ENCODE measurements around the gene SCMH1. TPM values are rescaled to one million over a fixed set of nuclear protein-coding genes. Genes with fewer than 3 reads are reported as not detected.
A peak's percentile ranks its signal among the peaks of the same experiment; 100 is the strongest.

The SCMH1 gene
- total and polyA plus RNA-seq, 3 experiments from 2014 or later = 8.4 to 23.7 (median 23.3) TPM

DNA sequence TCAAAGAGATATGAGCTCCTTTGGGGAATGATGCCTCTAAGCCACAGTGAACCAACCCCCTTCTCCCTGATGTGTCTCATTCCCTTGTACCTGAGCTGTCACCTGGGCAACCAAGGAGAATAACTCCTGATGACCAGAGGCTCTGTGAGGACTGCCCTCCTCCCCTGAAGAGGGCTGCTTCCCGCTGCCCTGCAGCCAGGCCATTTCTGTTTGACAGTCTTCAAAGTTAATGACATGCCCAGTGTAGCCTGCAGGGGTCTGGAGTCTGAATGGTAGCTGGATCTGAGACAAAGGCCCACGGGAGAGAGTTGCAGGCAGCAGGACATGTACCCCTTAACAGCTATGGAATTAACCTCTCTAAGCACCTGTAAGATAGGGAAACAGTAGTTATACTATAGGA lies 217.2 kb downstream of the SCMH1 start:
- H3K36me3 ChIP-seq (ENCODE audit: insufficient read depth, low read length) = peaks cover 4% of the 10 kb centered on the region
- H3K4me3 Mint-ChIP-seq = no peak overlapping the region
- no peaks in the 10 kb centered on the region for H3K9me3 ChIP-seq (ENCODE audit: low read length)
- POLR2A ChIA-PET = no interaction called here
- peak overlapping the region in 3 of 8 donors; percentile 4 to 36 (median 12) for H3K27ac Mint-ChIP-seq
- H3K4me3 ChIP-seq (ENCODE audit: low read length) = no peak overlapping the region
- H3K9me3 Mint-ChIP-seq = no peaks in the 10 kb centered on the region
- H3K4me1 Mint-ChIP-seq = peaks cover 12 to 14% (median 12%) of the 10 kb centered on the region in 3 donors
- DNase-seq = no peak
- no peaks in the 10 kb centered on the region for H3K27me3 ChIP-seq (ENCODE audit: insufficient read depth, low read length, poor library complexity, severe bottlenecking)
- peaks cover 0 to 39% (median 6%) of the 10 kb centered on the region in 3 donors for H3K36me3 Mint-ChIP-seq
- no peak overlapping the region for H3K27ac ChIP-seq (ENCODE audit: low read depth, low read length)
- CTCF ChIA-PET = interaction anchor here (1.9 kb wide), 1 partner anchor 21 kb away, joined by 6 read pairs; no protein-coding TSS in a partner anchor
- no peaks in the 10 kb centered on the region for H3K4me1 ChIP-seq (ENCODE audit: insufficient read depth, low read length)
- no peaks in the 10 kb centered on the region for H3K27me3 Mint-ChIP-seq

DNA sequence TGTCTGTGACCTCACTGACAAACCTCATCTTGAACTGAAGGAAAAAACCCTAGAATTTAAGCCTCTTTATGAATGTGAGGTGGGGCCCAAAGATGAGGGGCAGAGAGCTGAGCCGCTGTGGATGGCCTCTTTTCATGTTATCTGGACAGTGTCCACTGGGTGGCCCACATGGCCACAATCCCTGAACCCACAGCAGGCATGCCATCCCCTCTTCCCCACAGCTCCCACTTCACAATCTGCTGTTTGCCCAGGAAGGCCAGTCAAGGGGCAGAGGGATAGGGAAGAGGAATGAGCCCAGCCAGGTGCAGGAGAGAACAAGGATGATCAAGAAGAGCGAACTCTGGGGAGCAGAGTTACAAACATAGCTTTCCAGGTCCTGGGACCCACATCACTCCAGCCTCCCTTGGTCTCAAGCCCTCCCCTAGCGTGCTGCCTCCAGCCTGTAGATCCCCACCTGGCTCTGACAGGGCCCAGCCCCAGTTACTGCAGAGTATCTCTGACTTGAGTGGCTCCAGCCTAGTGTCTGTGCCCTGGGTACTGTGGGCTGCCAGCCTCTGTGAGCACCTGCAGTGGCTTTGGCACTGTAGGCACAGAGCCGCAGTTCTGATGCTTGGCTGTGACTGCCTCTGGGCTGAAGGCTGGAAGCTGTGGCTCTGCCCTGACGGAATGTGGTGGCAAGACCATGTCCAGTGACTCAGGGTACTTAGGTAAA lies 218.7 kb downstream of the SCMH1 start:
- H3K36me3 ChIP-seq (ENCODE audit: insufficient read depth, low read length) = peaks cover 4% of the 10 kb centered on the region
- H3K27me3 Mint-ChIP-seq = peaks cover 0 to 2% of the 10 kb centered on the region in 2 donors
- H3K9me3 Mint-ChIP-seq = no peaks in the 10 kb centered on the region
- H3K27me3 ChIP-seq (ENCODE audit: insufficient read depth, low read length, poor library complexity, severe bottlenecking) = no peaks in the 10 kb centered on the region
- no peak overlapping the region for H3K4me3 ChIP-seq (ENCODE audit: low read length)
- no peak for DNase-seq
- H3K27ac Mint-ChIP-seq = peak overlapping the region in 5 of 8 donors; percentile 36 to 43 (median 39)
- no peak overlapping the region for H3K27ac ChIP-seq (ENCODE audit: low read depth, low read length)
- ChIA-PET POLR2A (no interaction called here), CTCF (no interaction called here)
- peaks cover 0 to 36% (median 6%) of the 10 kb centered on the region in 3 donors for H3K36me3 Mint-ChIP-seq
- peaks cover 12 to 14% (median 12%) of the 10 kb centered on the region in 3 donors for H3K4me1 Mint-ChIP-seq
- no peak overlapping the region for H3K4me3 Mint-ChIP-seq
- no peaks in the 10 kb centered on the region for H3K4me1 ChIP-seq (ENCODE audit: insufficient read depth, low read length)
- no peaks in the 10 kb centered on the region for H3K9me3 ChIP-seq (ENCODE audit: low read length)

DNA sequence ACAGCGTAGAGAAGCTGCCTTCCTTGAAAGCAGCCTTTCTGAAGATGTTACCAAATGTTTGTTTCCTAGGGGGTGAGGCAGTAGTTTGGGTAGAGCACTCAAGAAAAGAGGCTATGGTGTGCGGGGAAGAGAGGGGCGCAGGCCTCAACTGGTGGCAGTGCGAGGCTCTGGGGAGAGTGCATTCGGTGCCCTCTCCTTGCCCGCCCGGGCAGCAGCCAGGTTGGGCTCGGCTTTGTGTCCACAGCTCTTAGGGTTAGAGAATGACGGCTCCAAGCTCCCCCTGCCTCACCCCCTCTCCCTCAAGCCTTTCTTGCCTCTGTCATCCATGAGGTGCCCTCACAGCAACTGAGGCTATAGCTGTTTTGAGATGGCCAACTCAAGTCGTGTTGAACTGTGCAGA lies 219.7 kb downstream of the SCMH1 start:
- no peaks in the 10 kb centered on the region for H3K9me3 Mint-ChIP-seq
- CTCF ChIA-PET = no interaction called here
- POLR2A ChIA-PET = no interaction called here

DNA sequence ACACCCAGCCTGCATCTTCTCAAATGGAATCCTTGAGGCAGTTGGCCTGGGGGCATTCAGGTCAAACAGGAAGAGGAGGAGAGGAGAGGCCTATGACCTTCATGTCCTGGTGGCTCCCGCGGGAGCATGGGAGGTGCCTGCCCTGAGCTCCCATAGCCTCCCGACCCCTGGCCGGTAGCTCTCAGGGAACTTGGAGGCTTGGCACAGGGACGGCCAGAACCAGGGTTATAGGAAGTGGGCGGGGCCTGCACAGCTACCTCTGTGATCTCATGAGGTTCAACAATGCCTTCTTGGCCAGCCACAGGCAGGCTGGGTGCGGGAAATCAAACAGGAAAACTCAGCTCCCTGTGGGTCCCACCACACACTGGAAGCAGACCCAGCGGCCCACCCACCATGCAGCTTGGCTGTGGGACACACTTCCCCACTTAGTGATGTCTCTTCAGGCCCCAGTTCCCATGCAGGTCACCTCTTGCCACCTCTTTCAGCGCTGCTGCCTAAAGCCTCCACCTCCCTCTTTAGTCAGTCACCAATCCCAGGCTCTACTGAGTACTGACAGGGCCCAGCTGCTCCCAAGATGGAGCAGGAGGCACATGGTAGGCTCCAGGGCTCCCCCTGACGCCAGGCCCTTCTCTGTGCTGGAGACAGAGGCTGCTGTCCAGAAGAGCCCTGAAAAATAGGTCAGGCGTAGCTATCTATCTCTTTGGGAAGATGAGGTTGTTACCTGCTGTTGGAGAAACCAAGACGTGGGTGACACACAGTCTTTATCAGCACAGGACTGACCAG lies 220.4 kb downstream of the SCMH1 start, which contains the start of gene SLFNL1:
Gene SLFNL1 (minus strand): TSS at position 200 of the 783 bp plus-strand sequence. CDS start 1,065 bp downstream, outside the sequence.
- CTCF ChIA-PET = no interaction called here
- Mint-ChIP-seq H3K4me3 (no peak within 1 kb of the TSS), H3K9me3 (no peaks in the 10 kb centered on the region), H3K27ac (peak within 1 kb of the TSS in 3 of 8 donors; percentile 14 to 43 (median 37)), H3K27me3 (peaks cover 0 to 2% of the 10 kb centered on the region in 2 donors), H3K36me3 (peaks cover 0 to 31% (median 0%) of the 10 kb centered on the region in 3 donors), H3K4me1 (peaks cover 12 to 14% (median 12%) of the 10 kb centered on the region in 3 donors)
- Histone ChIP-seq H3K4me3 (ENCODE audit: low read length) (no peak within 1 kb of the TSS), H3K27me3 (ENCODE audit: insufficient read depth, low read length, poor library complexity, severe bottlenecking) (no peaks in the 10 kb centered on the region), H3K27ac (ENCODE audit: low read depth, low read length) (no peak within 1 kb of the TSS), H3K9me3 (ENCODE audit: low read length) (no peaks in the 10 kb centered on the region), H3K4me1 (ENCODE audit: insufficient read depth, low read length) (no peaks in the 10 kb centered on the region), H3K36me3 (ENCODE audit: insufficient read depth, low read length) (no peaks in the 10 kb centered on the region)
- no peak for DNase-seq
- POLR2A ChIA-PET = no interaction called here

More for the DNA sequence above, 219.7 kb downstream of the SCMH1 start:
- H3K4me3 ChIP-seq (ENCODE audit: low read length) = no peak overlapping the region
- Mint-ChIP-seq H3K27ac (peak overlapping the region in 1 of 8 donors; percentile 37), H3K4me1 (peaks cover 12 to 14% (median 12%) of the 10 kb centered on the region in 3 donors), H3K27me3 (peaks cover 0 to 2% of the 10 kb centered on the region in 2 donors), H3K36me3 (peaks cover 0 to 32% (median under 1%) of the 10 kb centered on the region in 3 donors), H3K4me3 (no peak overlapping the region)
- no peaks in the 10 kb centered on the region for H3K27me3 ChIP-seq (ENCODE audit: insufficient read depth, low read length, poor library complexity, severe bottlenecking)
- no peak for DNase-seq
- no peaks in the 10 kb centered on the region for H3K4me1 ChIP-seq (ENCODE audit: insufficient read depth, low read length)
- no peak overlapping the region for H3K27ac ChIP-seq (ENCODE audit: low read depth, low read length)
- H3K36me3 ChIP-seq (ENCODE audit: insufficient read depth, low read length) = peaks cover under 1% of the 10 kb centered on the region
- no peaks in the 10 kb centered on the region for H3K9me3 ChIP-seq (ENCODE audit: low read length)

DNA sequence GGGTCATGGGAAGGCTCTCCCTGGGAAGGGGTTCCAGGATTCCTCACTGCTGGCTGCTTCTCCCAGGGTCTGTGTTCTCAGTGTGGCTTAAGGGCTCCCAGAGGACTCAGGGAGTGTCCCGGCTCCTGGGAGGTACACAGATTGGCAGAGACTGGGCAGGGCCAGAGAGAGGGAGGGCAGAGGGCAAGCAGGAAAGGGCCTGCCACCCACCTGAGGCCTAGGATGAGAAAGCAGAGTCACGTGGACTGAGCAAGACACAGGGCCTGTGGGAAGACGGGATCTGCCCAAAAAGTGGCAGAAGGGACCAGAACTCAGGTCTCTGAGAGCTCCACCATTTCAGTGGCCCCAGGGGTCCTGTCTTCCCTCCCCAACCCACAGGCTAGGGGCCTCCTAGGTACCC lies 221.5 kb downstream of the SCMH1 start:
- ChIA-PET POLR2A (no interaction called here), CTCF (no interaction called here)
- no peak for DNase-seq
- Mint-ChIP-seq H3K4me1 (peaks cover 4 to 7% (median 4%) of the 10 kb centered on the region in 3 donors), H3K27me3 (peaks cover 0 to 2% of the 10 kb centered on the region in 2 donors), H3K27ac (no peak overlapping the region), H3K9me3 (no peaks in the 10 kb centered on the region), H3K36me3 (peaks cover 0 to 32% (median 0%) of the 10 kb centered on the region in 3 donors), H3K4me3 (no peak overlapping the region)
- Histone ChIP-seq H3K9me3 (ENCODE audit: low read length) (no peaks in the 10 kb centered on the region), H3K4me1 (ENCODE audit: insufficient read depth, low read length) (no peaks in the 10 kb centered on the region), H3K27ac (ENCODE audit: low read depth, low read length) (no peak overlapping the region), H3K36me3 (ENCODE audit: insufficient read depth, low read length) (no peaks in the 10 kb centered on the region), H3K4me3 (ENCODE audit: low read length) (no peak overlapping the region), H3K27me3 (ENCODE audit: insufficient read depth, low read length, poor library complexity, severe bottlenecking) (no peaks in the 10 kb centered on the region)

DNA sequence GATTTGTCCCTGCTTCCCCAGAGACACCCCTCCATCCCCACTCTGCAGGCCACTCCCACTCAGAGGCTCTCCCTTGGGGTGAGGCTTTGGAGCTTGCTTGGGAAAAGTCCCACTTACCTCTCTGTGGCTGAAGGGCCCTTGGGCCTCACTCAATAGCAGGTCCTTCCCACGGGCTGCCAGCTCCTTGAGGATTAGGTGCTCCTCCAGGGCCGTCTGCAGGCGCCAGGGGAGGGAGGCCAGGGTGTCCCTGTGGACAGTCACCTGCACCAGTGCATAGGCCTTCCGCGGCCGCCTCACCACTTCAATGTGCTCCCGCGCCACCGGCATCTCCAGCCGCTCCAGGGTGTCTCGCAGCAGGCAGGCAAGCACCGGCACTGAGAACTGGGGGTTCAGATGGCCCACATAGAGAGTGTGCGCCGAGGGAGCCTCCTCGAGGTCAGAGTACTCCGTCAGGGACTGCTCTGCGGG lies 222.0 kb downstream of the SCMH1 start:
- no peak overlapping the region for H3K27ac ChIP-seq (ENCODE audit: low read depth, low read length)
- H3K4me1 Mint-ChIP-seq = peaks cover 4 to 7% (median 4%) of the 10 kb centered on the region in 3 donors
- H3K9me3 ChIP-seq (ENCODE audit: low read length) = no peaks in the 10 kb centered on the region
- DNase-seq = no peak
- no peaks in the 10 kb centered on the region for H3K9me3 Mint-ChIP-seq
- H3K4me3 Mint-ChIP-seq = no peak overlapping the region
- H3K36me3 ChIP-seq (ENCODE audit: insufficient read depth, low read length) = no peaks in the 10 kb centered on the region
- H3K27me3 Mint-ChIP-seq = peaks cover 0 to 2% of the 10 kb centered on the region in 2 donors
- no peaks in the 10 kb centered on the region for H3K4me1 ChIP-seq (ENCODE audit: insufficient read depth, low read length)
- peaks cover 0 to 31% (median 0%) of the 10 kb centered on the region in 3 donors for H3K36me3 Mint-ChIP-seq
- CTCF ChIA-PET = no interaction called here
- no peak overlapping the region for H3K27ac Mint-ChIP-seq
- no peak overlapping the region for H3K4me3 ChIP-seq (ENCODE audit: low read length)
- POLR2A ChIA-PET = no interaction called here
- H3K27me3 ChIP-seq (ENCODE audit: insufficient read depth, low read length, poor library complexity, severe bottlenecking) = no peaks in the 10 kb centered on the region

DNA sequence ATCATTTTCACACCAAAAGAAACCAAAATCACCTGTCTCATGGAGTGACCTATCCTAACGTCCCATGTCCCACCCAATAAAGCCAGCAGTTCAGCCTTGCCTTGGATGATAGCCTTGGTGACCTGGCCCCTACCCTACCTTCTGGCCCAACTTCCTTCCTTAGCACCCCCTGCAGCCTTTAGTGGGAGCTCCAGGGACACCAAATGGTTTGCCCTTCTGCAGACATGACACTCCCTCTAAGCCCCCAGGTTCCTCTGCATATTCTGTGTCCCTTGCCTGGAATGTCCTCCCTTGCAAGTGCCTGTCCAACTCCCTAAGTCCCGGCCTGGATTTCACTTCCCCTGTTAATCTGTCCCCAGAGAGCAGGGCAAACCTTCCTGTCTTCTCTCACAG lies 222.8 kb downstream of the SCMH1 start:
- H3K36me3 Mint-ChIP-seq = peaks cover 0 to 34% (median 3%) of the 10 kb centered on the region in 3 donors
- Histone ChIP-seq H3K4me3 (ENCODE audit: low read length) (no peak overlapping the region), H3K27me3 (ENCODE audit: insufficient read depth, low read length, poor library complexity, severe bottlenecking) (no peaks in the 10 kb centered on the region), H3K27ac (ENCODE audit: low read depth, low read length) (no peak overlapping the region), H3K36me3 (ENCODE audit: insufficient read depth, low read length) (no peaks in the 10 kb centered on the region), H3K4me1 (ENCODE audit: insufficient read depth, low read length) (no peaks in the 10 kb centered on the region), H3K9me3 (ENCODE audit: low read length) (no peaks in the 10 kb centered on the region)
- POLR2A ChIA-PET = no interaction called here
- peaks cover 8 to 14% (median 12%) of the 10 kb centered on the region in 3 donors for H3K4me1 Mint-ChIP-seq
- peaks cover 0 to 2% of the 10 kb centered on the region in 2 donors for H3K27me3 Mint-ChIP-seq
- peak overlapping the region in 1 of 7 donors; percentile 23 for H3K4me3 Mint-ChIP-seq
- CTCF ChIA-PET = no interaction called here
- no peak for DNase-seq
- H3K27ac Mint-ChIP-seq = peak overlapping the region in 6 of 8 donors; percentile 12 to 85 (median 29)
- H3K9me3 Mint-ChIP-seq = no peaks in the 10 kb centered on the region

DNA sequence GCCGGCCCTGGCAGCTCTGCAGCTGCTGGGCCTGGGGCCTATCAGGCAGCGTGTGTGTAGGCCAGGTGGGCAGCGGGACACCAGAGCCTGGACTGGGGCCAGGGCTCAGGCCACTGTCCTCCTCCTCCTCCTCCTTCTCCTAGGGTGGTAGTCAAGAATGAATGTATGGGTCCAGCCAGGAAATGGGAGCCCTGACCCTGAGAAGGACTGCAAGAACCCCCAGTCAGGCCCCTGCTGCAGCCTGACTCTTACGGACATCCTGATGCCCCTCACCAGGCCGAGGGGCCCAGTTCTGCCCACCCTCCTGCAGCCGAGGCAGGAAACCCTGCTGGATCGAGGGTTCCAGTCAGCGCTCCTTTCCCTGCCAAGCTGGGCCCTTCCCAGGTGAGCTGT lies 224.1 kb downstream of the SCMH1 start:
- Mint-ChIP-seq H3K36me3 (peaks cover 0 to 38% (median 3%) of the 10 kb centered on the region in 3 donors), H3K27ac (peak overlapping the region in 1 of 8 donors; percentile 63), H3K9me3 (no peaks in the 10 kb centered on the region), H3K27me3 (peaks cover 0 to 2% of the 10 kb centered on the region in 2 donors), H3K4me1 (peaks cover 8 to 20% (median 14%) of the 10 kb centered on the region in 3 donors), H3K4me3 (no peak overlapping the region)
- no peak for DNase-seq
- no peak overlapping the region for H3K4me3 ChIP-seq (ENCODE audit: low read length)
- CTCF ChIA-PET = no interaction called here
- H3K9me3 ChIP-seq (ENCODE audit: low read length) = no peaks in the 10 kb centered on the region
- POLR2A ChIA-PET = no interaction called here
- H3K36me3 ChIP-seq (ENCODE audit: insufficient read depth, low read length) = no peaks in the 10 kb centered on the region
- H3K27ac ChIP-seq (ENCODE audit: low read depth, low read length) = no peak overlapping the region
- H3K27me3 ChIP-seq (ENCODE audit: insufficient read depth, low read length, poor library complexity, severe bottlenecking) = no peaks in the 10 kb centered on the region
- no peaks in the 10 kb centered on the region for H3K4me1 ChIP-seq (ENCODE audit: insufficient read depth, low read length)
